Suprapubic skin (tissue), 3 donors: ENCODE results near the gene CLCN6.

ENCODE experiments used
- POLR2A ChIP-seq, 2 donors: fragments of 450-650 bp; IDR thresholded peaks; one replicate each; pipeline ENCODE4 v1.6.1; 2017; ENCODE audit warnings: antibody characterized with exemption in 2 of 2, mild to moderate bottlenecking in 2 of 2, moderate library complexity in 2 of 2
- TF ChIP-seq, protein P1 (sequence below), 2 donors: fragments of 200-600 bp in 1 of 2; fragments of 450-650 bp in 1 of 2; sonication (generic) in 1 of 2; IDR thresholded peaks; one replicate each; pipeline ENCODE4 v1.5.1; 2016 to 2019; ENCODE audit warnings: antibody characterized with exemption in 2 of 2, mild to moderate bottlenecking in 1 of 2, moderate library complexity in 1 of 2

DNA sequence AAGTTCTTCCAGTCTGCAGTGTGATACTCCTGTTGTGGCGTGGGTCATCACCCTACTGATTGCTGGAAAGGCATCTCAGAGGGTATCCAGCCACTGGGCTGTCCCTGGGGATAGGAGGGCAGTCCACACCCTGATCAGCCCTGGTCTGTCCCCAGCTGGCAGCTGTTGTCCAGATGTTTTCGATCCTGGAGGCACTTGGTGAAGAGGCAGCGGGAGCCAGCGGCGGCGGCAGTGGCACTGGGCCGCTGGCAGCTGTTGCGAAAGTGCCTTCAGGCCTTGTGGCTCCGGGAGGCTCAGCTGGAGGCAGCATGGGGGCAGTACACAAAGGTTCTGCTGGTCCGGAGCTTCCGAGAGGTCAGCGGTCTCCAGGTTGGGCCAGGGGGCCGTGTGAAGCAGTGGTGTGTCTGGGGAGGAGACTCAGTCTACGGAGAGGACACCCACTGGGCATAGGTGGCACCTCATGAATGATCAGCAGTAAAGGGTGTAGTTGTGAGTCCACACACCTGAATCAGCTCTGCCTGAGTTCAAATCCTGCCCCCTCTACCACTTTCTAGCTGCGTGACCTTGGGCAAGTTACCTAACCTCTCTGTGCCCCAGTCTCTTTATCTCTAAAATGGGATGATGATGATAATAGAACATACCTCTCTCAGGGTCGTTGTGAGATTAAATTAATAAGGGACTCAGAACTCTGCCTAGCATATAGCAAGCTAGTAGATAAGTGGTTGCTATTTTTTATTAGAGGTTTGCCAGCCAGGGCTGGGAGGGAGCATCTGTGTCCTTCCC, 37.9 kb upstream of the CLCN6 start:
- TF ChIP-seq, protein P1, sequence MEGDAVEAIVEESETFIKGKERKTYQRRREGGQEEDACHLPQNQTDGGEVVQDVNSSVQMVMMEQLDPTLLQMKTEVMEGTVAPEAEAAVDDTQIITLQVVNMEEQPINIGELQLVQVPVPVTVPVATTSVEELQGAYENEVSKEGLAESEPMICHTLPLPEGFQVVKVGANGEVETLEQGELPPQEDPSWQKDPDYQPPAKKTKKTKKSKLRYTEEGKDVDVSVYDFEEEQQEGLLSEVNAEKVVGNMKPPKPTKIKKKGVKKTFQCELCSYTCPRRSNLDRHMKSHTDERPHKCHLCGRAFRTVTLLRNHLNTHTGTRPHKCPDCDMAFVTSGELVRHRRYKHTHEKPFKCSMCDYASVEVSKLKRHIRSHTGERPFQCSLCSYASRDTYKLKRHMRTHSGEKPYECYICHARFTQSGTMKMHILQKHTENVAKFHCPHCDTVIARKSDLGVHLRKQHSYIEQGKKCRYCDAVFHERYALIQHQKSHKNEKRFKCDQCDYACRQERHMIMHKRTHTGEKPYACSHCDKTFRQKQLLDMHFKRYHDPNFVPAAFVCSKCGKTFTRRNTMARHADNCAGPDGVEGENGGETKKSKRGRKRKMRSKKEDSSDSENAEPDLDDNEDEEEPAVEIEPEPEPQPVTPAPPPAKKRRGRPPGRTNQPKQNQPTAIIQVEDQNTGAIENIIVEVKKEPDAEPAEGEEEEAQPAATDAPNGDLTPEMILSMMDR (IDR thresholded peaks at IDR 0.05): no peak
- no peak for TF ChIP-seq POLR2A (IDR thresholded peaks at IDR 0.05)
